PC-9 (cell line): ENCODE measurements around the gene RASD2.

Experiments used
- EZH2 ChIP-seq: fragments of 200-600 bp; sonication (generic); IDR thresholded peaks from 2 replicates; pipeline ENCODE4 v1.8.0; 2017; ENCODE audit warnings: antibody characterized with exemption, low read depth
- TF ChIP-seq, protein P1 (sequence below): fragments of 200-600 bp; sonication (generic); conservative IDR thresholded peaks from 2 replicates; pipeline ENCODE4 v1.6.1; 2017; ENCODE audit warnings: mixed run types, antibody characterized with exemption, mild to moderate bottlenecking, moderate library complexity

DNA sequence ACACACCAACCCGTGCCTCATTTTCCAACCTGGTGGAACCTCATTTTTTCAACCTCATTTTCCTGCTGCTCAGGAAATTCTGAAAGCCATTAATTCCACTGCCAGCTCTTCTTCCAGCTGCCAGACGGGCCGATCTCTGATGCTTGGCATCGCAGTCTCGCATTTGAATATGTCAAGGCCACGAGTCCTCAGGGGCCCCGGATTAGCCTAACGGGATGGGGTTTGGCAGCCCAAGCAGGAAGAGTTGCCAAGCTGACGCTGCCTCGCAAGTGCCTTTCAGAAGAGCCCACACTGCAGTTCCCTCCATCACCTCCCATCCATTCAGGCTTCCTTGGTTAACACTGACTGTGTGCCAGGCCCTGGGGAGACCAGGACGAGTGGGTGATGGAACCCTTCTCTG lies 8.7 kb downstream of the RASD2 start:
- TF ChIP-seq, protein P1, sequence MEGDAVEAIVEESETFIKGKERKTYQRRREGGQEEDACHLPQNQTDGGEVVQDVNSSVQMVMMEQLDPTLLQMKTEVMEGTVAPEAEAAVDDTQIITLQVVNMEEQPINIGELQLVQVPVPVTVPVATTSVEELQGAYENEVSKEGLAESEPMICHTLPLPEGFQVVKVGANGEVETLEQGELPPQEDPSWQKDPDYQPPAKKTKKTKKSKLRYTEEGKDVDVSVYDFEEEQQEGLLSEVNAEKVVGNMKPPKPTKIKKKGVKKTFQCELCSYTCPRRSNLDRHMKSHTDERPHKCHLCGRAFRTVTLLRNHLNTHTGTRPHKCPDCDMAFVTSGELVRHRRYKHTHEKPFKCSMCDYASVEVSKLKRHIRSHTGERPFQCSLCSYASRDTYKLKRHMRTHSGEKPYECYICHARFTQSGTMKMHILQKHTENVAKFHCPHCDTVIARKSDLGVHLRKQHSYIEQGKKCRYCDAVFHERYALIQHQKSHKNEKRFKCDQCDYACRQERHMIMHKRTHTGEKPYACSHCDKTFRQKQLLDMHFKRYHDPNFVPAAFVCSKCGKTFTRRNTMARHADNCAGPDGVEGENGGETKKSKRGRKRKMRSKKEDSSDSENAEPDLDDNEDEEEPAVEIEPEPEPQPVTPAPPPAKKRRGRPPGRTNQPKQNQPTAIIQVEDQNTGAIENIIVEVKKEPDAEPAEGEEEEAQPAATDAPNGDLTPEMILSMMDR = no peak
- no peak for TF ChIP-seq EZH2
